Endothelial cell of umbilical vein (primary cell): Measurements from ENCODE around the gene CUL3. TPM values are rescaled to one million over a fixed set of nuclear protein-coding genes. Genes with fewer than 3 reads are reported as not detected.

ENCODE experiments used
- BruUV-seq: library from RNA; stranded (reverse); fragments of 400-500 nt; replicated peaks from 2 replicates; lab custom pipeline; 2021; lab: Mats Ljungman, UMichigan
- CTCF ChIA-PET: fragments of 300-600, 350-600 bp; sonication (Branson Sonifier 250); formaldehyde crosslinking; loops from one replicate; lab custom pipeline; 2021; ENCODE audit warnings: antibody characterized with exemption, inconsistent platforms; lab: Charles Lee
- POLR2A ChIA-PET: fragments of 300-600, 350-600 bp; sonication (Branson Sonifier 250); formaldehyde crosslinking; loops from one replicate; lab custom pipeline; 2021; ENCODE audit warnings: antibody characterized with exemption, inconsistent platforms; lab: Charles Lee
- DNase-seq: peaks from one replicate; pipeline ENCODE4 v3.0.0-alpha.2; 2011; ENCODE audit warnings: low read depth, low spot score
- FAIRE-seq: peaks from 2 replicates; lab custom pipeline; 2011; peaks lifted over from hg19 to GRCh38; lab: Jason Lieb, UNC
- H2AFZ ChIP-seq: 2 replicates; pipeline ENCODE4 v1.6.0; 2012; ENCODE audit warnings: low read depth, low read length, control low read depth, inconsistent platforms
- H3K27ac ChIP-seq: 2 replicates; pipeline ENCODE4 v1.5.1; 2011; ENCODE audit warnings: low read depth, mild to moderate bottlenecking, control low read depth, low read length, moderate library complexity; ENCODE audit not compliant: insufficient read depth
- H3K27me3 ChIP-seq, 2 experiments: 2 replicates each; pipeline versions ENCODE4 v1.6.0 to v1.6.1; 2011; ENCODE audit warnings: low read length in 2 of 2, mixed read lengths in 1 of 2; ENCODE audit not compliant: control insufficient read depth in 2 of 2, insufficient read depth in 2 of 2
- H3K36me3 ChIP-seq, 2 experiments: 2 replicates in 1 of 2; 3 replicates in 1 of 2; pipeline ENCODE4 v1.5.1; 2011; ENCODE audit warnings: low read length in 2 of 2, mild to moderate bottlenecking in 1 of 2, moderate library complexity in 1 of 2; ENCODE audit not compliant: control insufficient read depth in 2 of 2, insufficient read depth in 2 of 2; ENCODE audit errors: extremely low read depth in 1 of 2
- H3K4me1 ChIP-seq: 3 replicates; pipeline ENCODE4 v1.5.1; 2011; ENCODE audit warnings: mild to moderate bottlenecking, low read length; ENCODE audit not compliant: control insufficient read depth, insufficient read depth; ENCODE audit errors: extremely low read depth
- H3K4me2 ChIP-seq: 2 replicates; pipeline ENCODE4 v1.6.1; 2011; ENCODE audit warnings: low read length, control low read depth, mixed read lengths; ENCODE audit not compliant: insufficient read depth
- H3K4me3 ChIP-seq, 3 experiments: fragments of 200-600 bp in 1 of 3; sonication (generic), shearing (Covaris generic) in 1 of 3; replicated peaks in 1 of 3; 2 replicates each; pipeline ENCODE4 v1.5.1; 2011 to 2016; ENCODE audit warnings: control low read depth in 3 of 3, low read length in 3 of 3, mild to moderate bottlenecking in 2 of 3, inconsistent platforms in 1 of 3, low read depth in 1 of 3, moderate library complexity in 1 of 3; ENCODE audit not compliant: insufficient read depth in 1 of 3
- H3K79me2 ChIP-seq: 2 replicates; pipeline ENCODE4 v1.6.0; 2012; ENCODE audit warnings: low read length, inconsistent platforms; ENCODE audit not compliant: control insufficient read depth, insufficient read depth
- H3K9ac ChIP-seq: replicated peaks from 2 replicates; pipeline ENCODE3; 2011; ENCODE audit warnings: low read length, control low read depth; ENCODE audit not compliant: insufficient read depth; ENCODE audit errors: extremely low read depth
- H3K9me1 ChIP-seq: replicated peaks from 3 replicates; pipeline ENCODE4 v1.6.0; 2011; ENCODE audit warnings: mild to moderate bottlenecking, low read length; ENCODE audit not compliant: control insufficient read depth, insufficient read depth; ENCODE audit errors: extremely low read depth
- H3K9me3 ChIP-seq: replicated peaks from 2 replicates; pipeline ENCODE4 v1.5.1; 2012; ENCODE audit warnings: low read length, inconsistent platforms; ENCODE audit not compliant: control insufficient read depth, insufficient read depth
- H4K20me1 ChIP-seq: replicated peaks from 2 replicates; pipeline ENCODE3; 2011; ENCODE audit warnings: mild to moderate bottlenecking, low read length; ENCODE audit not compliant: control insufficient read depth, insufficient read depth; ENCODE audit errors: extremely low read depth
- EZH2 ChIP-seq: IDR thresholded peaks from 2 replicates; pipeline ENCODE4 v1.6.1; 2012; ENCODE audit warnings: borderline replicate concordance, low read depth, mild to moderate bottlenecking, moderate library complexity, low read length, inconsistent platforms; ENCODE audit not compliant: severe bottlenecking
- FOS ChIP-seq: IDR thresholded peaks from 2 replicates; pipeline ENCODE4 v1.6.1; 2011; ENCODE audit warnings: mild to moderate bottlenecking, low read length, moderate library complexity, borderline replicate concordance; ENCODE audit not compliant: insufficient read depth
- GATA2 ChIP-seq: IDR thresholded peaks from 2 replicates; pipeline ENCODE4 v1.7.0; 2011; ENCODE audit warnings: low read depth, mild to moderate bottlenecking, moderate library complexity, mixed read lengths, low read length; ENCODE audit not compliant: insufficient read length, insufficient read depth
- JUN ChIP-seq: IDR thresholded peaks from 2 replicates; pipeline ENCODE4 v1.6.1; 2011; ENCODE audit warnings: borderline replicate concordance, low read depth; ENCODE audit not compliant: insufficient read length, insufficient read depth
- MYC ChIP-seq: IDR thresholded peaks from one replicate; pipeline ENCODE4 v1.6.1; 2011; ENCODE audit warnings: mild to moderate bottlenecking, low read depth, low read length
- POLR2A ChIP-seq: IDR thresholded peaks from 2 replicates; pipeline ENCODE4 v1.6.1; 2012; ENCODE audit warnings: low read depth, mild to moderate bottlenecking, control low read depth, low read length
- POLR2AphosphoS5 ChIP-seq: IDR thresholded peaks from 2 replicates; pipeline ENCODE4 v1.6.1; 2012; ENCODE audit warnings: low read depth, mild to moderate bottlenecking, control low read depth, low read length, moderate library complexity; ENCODE audit not compliant: insufficient read depth
- dilution Hi-C: fragments of 300-500 bp; cut with MboI; formaldehyde crosslinking; loops from one replicate; pipeline ENCODE4 v1.15.0; 2019; ENCODE audit warnings: low sequenced_read_pairs; ENCODE audit not compliant: extremely low pct_ligation_motif_present
- intact Hi-C: fragments of 100-400 bp; cut with micrococcal nuclease; formaldehyde crosslinking; loops from one replicate; pipeline ENCODE4 v1.10.0; 2022
- polyA plus RNA-seq, 4 experiments: library from polyadenylated mRNA; depleted of rRNA in 3 of 4; stranded (reverse) in 3 of 4; unstranded in 1 of 4; fragments of >200 nt; gene quantifications; 2 replicates each; pipeline versions ENCODE4 v1.2.1 to v1.2.3, GENCODE V29; 2011 to 2012; ENCODE audit warnings: missing spikeins in 1 of 4
- total RNA-seq: library from RNA; stranded (reverse); gene quantifications from 2 replicates; pipeline ENCODE4 v1.2.3, GENCODE V29; 2021
- TF ChIP-seq, protein P1 (sequence below): IDR thresholded peaks from 2 replicates; pipeline ENCODE4 v1.6.1; 2011; ENCODE audit not compliant: insufficient read depth, insufficient read length
- TF ChIP-seq, protein P2 (sequence below), 2 donors: IDR thresholded peaks; 1 replicate in 1 of 2; 2 replicates in 1 of 2; pipeline ENCODE4 v1.5.1; 2011; ENCODE audit warnings: low read length in 2 of 2, mild to moderate bottlenecking in 2 of 2, moderate library complexity in 2 of 2, control low read depth in 1 of 2, inconsistent platforms in 1 of 2, low read depth in 1 of 2; ENCODE audit not compliant: insufficient read depth in 1 of 2; ENCODE audit errors: extremely low read depth in 1 of 2

CUL3 gene
- total and polyA plus RNA-seq, 2 donors (not counting 3 experiments of a cell fraction or from before 2014, with no cell fraction given): 22.7 to 82.3 TPM

DNA sequence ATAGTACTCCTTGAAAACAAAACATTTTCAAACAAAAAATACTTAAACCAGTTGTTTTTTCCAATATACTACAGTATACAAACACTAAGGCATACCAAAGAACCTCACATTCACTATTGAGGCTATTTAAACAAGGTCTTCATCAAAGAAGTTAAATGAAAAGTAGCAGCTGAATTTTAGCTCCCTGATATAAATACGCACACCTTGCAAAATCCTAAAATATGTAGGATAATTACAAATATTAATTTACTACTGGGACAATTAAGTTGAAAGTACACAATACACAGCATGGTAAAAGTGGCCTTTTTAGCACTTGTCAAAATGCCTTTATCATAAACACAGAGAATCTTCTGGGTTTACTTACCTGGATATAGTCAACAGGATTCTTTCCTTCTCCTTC, 78.7 kb downstream of the CUL3 start:
- no TSS peak for BruUV-seq
- dilution Hi-C loops: no loop called here
- POLR2A ChIA-PET: no interaction called here

More for the DNA sequence above, 78.7 kb downstream of the CUL3 start:
- DNase-seq (no peak), FAIRE-seq (no peak)
- Histone ChIP-seq H3K9ac (no peak overlapping the region), H3K9me1 (no peaks in the 10 kb centered on the region), H3K79me2 (peaks cover 5% of the 10 kb centered on the region), H3K27me3 (no peaks in the 10 kb centered on the region), H3K4me1 (no peaks in the 10 kb centered on the region), H3K27ac (no peak overlapping the region), H3K4me2 (no peak overlapping the region), H3K9me3 (no peaks in the 10 kb centered on the region), H4K20me1 (no peaks in the 10 kb centered on the region), H3K36me3 (peaks cover 4 to 7% of the 10 kb centered on the region in 2 experiments), H2AFZ (no peak overlapping the region), H3K4me3 (no peak overlapping the region)
- CTCF ChIA-PET: interaction anchor here (0.8 to 1.6 kb wide), 2 partner anchors 11 to 44 kb away, joined by 3 to 4 read pairs; no protein-coding TSS in a partner anchor
- intact Hi-C loops: no loop called here
- TF ChIP-seq EZH2 (no peak), FOS (no peak), MYC (no peak), JUN (no peak), POLR2AphosphoS5 (no peak), GATA2 (no peak), POLR2A (no peak)
- TF ChIP-seq, protein P1, sequence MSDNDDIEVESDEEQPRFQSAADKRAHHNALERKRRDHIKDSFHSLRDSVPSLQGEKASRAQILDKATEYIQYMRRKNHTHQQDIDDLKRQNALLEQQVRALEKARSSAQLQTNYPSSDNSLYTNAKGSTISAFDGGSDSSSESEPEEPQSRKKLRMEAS: no peak
- TF ChIP-seq, protein P2, sequence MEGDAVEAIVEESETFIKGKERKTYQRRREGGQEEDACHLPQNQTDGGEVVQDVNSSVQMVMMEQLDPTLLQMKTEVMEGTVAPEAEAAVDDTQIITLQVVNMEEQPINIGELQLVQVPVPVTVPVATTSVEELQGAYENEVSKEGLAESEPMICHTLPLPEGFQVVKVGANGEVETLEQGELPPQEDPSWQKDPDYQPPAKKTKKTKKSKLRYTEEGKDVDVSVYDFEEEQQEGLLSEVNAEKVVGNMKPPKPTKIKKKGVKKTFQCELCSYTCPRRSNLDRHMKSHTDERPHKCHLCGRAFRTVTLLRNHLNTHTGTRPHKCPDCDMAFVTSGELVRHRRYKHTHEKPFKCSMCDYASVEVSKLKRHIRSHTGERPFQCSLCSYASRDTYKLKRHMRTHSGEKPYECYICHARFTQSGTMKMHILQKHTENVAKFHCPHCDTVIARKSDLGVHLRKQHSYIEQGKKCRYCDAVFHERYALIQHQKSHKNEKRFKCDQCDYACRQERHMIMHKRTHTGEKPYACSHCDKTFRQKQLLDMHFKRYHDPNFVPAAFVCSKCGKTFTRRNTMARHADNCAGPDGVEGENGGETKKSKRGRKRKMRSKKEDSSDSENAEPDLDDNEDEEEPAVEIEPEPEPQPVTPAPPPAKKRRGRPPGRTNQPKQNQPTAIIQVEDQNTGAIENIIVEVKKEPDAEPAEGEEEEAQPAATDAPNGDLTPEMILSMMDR (IDR thresholded peaks at IDR 0.05; ENCODE audit: extremely low read depth in 1 of 2, insufficient read depth in 1 of 2, low read depth in 1 of 2, low read length in 2 of 2): no peak
